GM23248 (cell line): ENCODE results near the gene HCRTR2. TPM values are rescaled to one million over a fixed set of nuclear protein-coding genes. Genes with fewer than 3 reads are reported as not detected.

Source experiments
- DNase-seq: peaks from one replicate; pipeline ENCODE4 v3.0.0-alpha.2; 2015
- H2AFZ ChIP-seq: fragments of 200-600 bp; sonication (generic); 2 replicates; pipeline ENCODE4 v1.6.1; 2016; ENCODE audit warnings: antibody characterized with exemption
- H3F3A ChIP-seq: fragments of 200-600 bp; sonication (generic); 2 replicates; pipeline ENCODE4 v1.6.1; 2016; ENCODE audit warnings: mild to moderate bottlenecking, antibody characterized with exemption, mixed run types; ENCODE audit not compliant: insufficient read depth
- H3K27ac ChIP-seq: fragments of 200-600 bp; sonication (generic); 2 replicates; pipeline ENCODE4 v1.5.1; 2016; ENCODE audit warnings: mild to moderate bottlenecking
- H3K27me3 ChIP-seq: fragments of 200-600 bp; sonication (generic); replicated peaks from 2 replicates; pipeline ENCODE4 v1.6.1; 2016; ENCODE audit warnings: mild to moderate bottlenecking; ENCODE audit not compliant: insufficient read depth
- H3K36me3 ChIP-seq: fragments of 200-600 bp; sonication (generic); 2 replicates; pipeline ENCODE4 v1.6.1; 2016; ENCODE audit warnings: low read depth, mild to moderate bottlenecking
- H3K4me1 ChIP-seq: fragments of 200-600 bp; sonication (generic); 2 replicates; pipeline ENCODE4 v1.6.1; 2016; ENCODE audit warnings: mild to moderate bottlenecking; ENCODE audit not compliant: insufficient read depth
- H3K4me2 ChIP-seq: fragments of 200-600 bp; sonication (generic); one replicate; pipeline ENCODE4 v1.6.1; 2016; ENCODE audit warnings: mild to moderate bottlenecking; ENCODE audit not compliant: unreplicated experiment
- H3K4me3 ChIP-seq: fragments of 200-600 bp; sonication (generic); 2 replicates; pipeline ENCODE4 v1.5.1; 2016; ENCODE audit warnings: mild to moderate bottlenecking
- H3K79me2 ChIP-seq: fragments of 200-600 bp; sonication (generic); 2 replicates; pipeline ENCODE4 v1.6.1; 2016; ENCODE audit warnings: mild to moderate bottlenecking; ENCODE audit not compliant: insufficient read depth
- H3K9ac ChIP-seq: fragments of 200-600 bp; sonication (generic); 2 replicates; pipeline ENCODE4 v1.6.1; 2016; ENCODE audit warnings: mild to moderate bottlenecking
- H3K9me2 ChIP-seq: fragments of 200-600 bp; sonication (generic); 2 replicates; pipeline ENCODE4 v1.6.1; 2016; ENCODE audit warnings: mixed run types, mild to moderate bottlenecking, moderate library complexity; ENCODE audit not compliant: insufficient read depth
- H3K9me3 ChIP-seq: fragments of 200-600 bp; sonication (generic); one replicate; pipeline ENCODE4 v1.6.1; 2017; ENCODE audit warnings: low read depth
- H4K20me1 ChIP-seq: fragments of 200-600 bp; sonication (generic); 2 replicates; pipeline ENCODE4 v1.6.0; 2016; ENCODE audit not compliant: insufficient read depth
- EZH2 ChIP-seq: fragments of 200-600 bp; sonication (generic); IDR thresholded peaks from 2 replicates; pipeline ENCODE4 v1.6.1; 2018; ENCODE audit warnings: antibody characterized with exemption, mild to moderate bottlenecking; ENCODE audit not compliant: insufficient read depth, poor library complexity, severe bottlenecking
- EZH2phosphoT487 ChIP-seq: fragments of 200-600 bp; sonication (generic); IDR thresholded peaks from 2 replicates; pipeline ENCODE4 v1.6.1; 2018; ENCODE audit warnings: antibody characterized with exemption, moderate library complexity, mild to moderate bottlenecking, low read depth; ENCODE audit not compliant: insufficient read depth
- WGBS, 2 experiments: methylation state at CpG; one replicate each; pipeline ENCODE4 v1.1.6; 2015 to 2017; ENCODE audit warnings: low lambda C conversion rate in 2 of 2, low coverage in 1 of 2; ENCODE audit errors: missing lambda C conversion rate in 2 of 2; 5-methylcytosine and 5-hydroxymethylcytosine counted together
- in situ Hi-C: fragments of 300-500 bp; cut with MboI; formaldehyde crosslinking; loops from 2 replicates; pipeline ENCODE4 v1.15.0; 2020
- polyA plus RNA-seq: library from polyadenylated mRNA; unstranded; fragments of >200 nt; fragmentation: Nextera tagmentation; extraction: Ambion mirVana; gene quantifications from 2 replicates; pipeline ENCODE4 v1.2.1, GENCODE V29; 2016
- total RNA-seq: library from RNA; depleted of rRNA; stranded (reverse); fragments of >200 nt; shearing (Covaris generic); gene quantifications from 2 replicates; pipeline ENCODE4 v1.2.3, GENCODE V29; 2014

The HCRTR2 gene
- total and polyA plus RNA-seq, 2 experiments from 2014 or later = not detected

GRCh38 chr6:55182016-55182650, 7.8 kb downstream of the HCRTR2 start:
- Histone ChIP-seq H3K9ac (no peak overlapping the region), H3F3A (no peaks in the 10 kb centered on the region), H4K20me1 (no peaks in the 10 kb centered on the region), H3K9me2 (no peaks in the 10 kb centered on the region), H3K36me3 (no peaks in the 10 kb centered on the region), H3K27ac (no peak overlapping the region), H3K4me1 (no peaks in the 10 kb centered on the region), H2AFZ (no peak overlapping the region), H3K9me3 (no peaks in the 10 kb centered on the region), H3K4me2 (no peak overlapping the region), H3K4me3 (no peak overlapping the region), H3K27me3 (no peaks in the 10 kb centered on the region), H3K79me2 (no peaks in the 10 kb centered on the region)
- DNase-seq = no peak
- 8 to 10% methylated on average over 7 of the region's 7 CpGs for WGBS, 2 experiments
- in situ Hi-C loops = no loop called here
- TF ChIP-seq EZH2phosphoT487 (no peak), EZH2 (no peak)

- no peaks in the 10 kb centered on the region for H3K4me1 ChIP-seq
- H2AFZ ChIP-seq = no peak overlapping the region
- TF ChIP-seq EZH2phosphoT487 (no peak), EZH2 (no peak)
- no peaks in the 10 kb centered on the region for H3K36me3 ChIP-seq
- no peak overlapping the region for H3K4me3 ChIP-seq
- H3K4me2 ChIP-seq = no peak overlapping the region
- H3K79me2 ChIP-seq = no peaks in the 10 kb centered on the region
- no peak overlapping the region for H3K27ac ChIP-seq
- no peak overlapping the region for H3K9ac ChIP-seq
- DNase-seq = no peak
- H4K20me1 ChIP-seq = no peaks in the 10 kb centered on the region
- in situ Hi-C loops = no loop called here
- 10 to 19% methylated on average over 4 of the region's 4 CpGs for WGBS, 2 experiments
- H3K27me3 ChIP-seq = no peaks in the 10 kb centered on the region
- no peaks in the 10 kb centered on the region for H3K9me3 ChIP-seq
- H3K9me2 ChIP-seq = no peaks in the 10 kb centered on the region
- H3F3A ChIP-seq = no peaks in the 10 kb centered on the region
These were observed 10.6 kb downstream of the HCRTR2 start for GRCh38 chr6:55184782-55185530.

GRCh38 chr6:55198715-55199114, 24.4 kb downstream of the HCRTR2 start:
- H3K27me3 ChIP-seq = no peaks in the 10 kb centered on the region
- no peaks in the 10 kb centered on the region for H3K79me2 ChIP-seq
- no peak for DNase-seq
- TF ChIP-seq EZH2phosphoT487 (no peak), EZH2 (no peak)
- no peak overlapping the region for H3K4me2 ChIP-seq
- H3K27ac ChIP-seq = no peak overlapping the region
- H3F3A ChIP-seq = no peaks in the 10 kb centered on the region
- in situ Hi-C loops = no loop called here
- H2AFZ ChIP-seq = no peak overlapping the region
- no peaks in the 10 kb centered on the region for H3K9me2 ChIP-seq
- H3K36me3 ChIP-seq = no peaks in the 10 kb centered on the region
- H4K20me1 ChIP-seq = no peaks in the 10 kb centered on the region
- H3K4me3 ChIP-seq = no peak overlapping the region
- H3K4me1 ChIP-seq = no peaks in the 10 kb centered on the region
- H3K9ac ChIP-seq = no peak overlapping the region
- no peaks in the 10 kb centered on the region for H3K9me3 ChIP-seq

GRCh38 chr6:55199239-55199638, 24.9 kb downstream of the HCRTR2 start:
- Histone ChIP-seq H3K4me1 (no peaks in the 10 kb centered on the region), H3K27ac (no peak overlapping the region), H3K4me2 (no peak overlapping the region), H3K4me3 (no peak overlapping the region), H3K9me3 (no peaks in the 10 kb centered on the region), H3K9ac (no peak overlapping the region), H4K20me1 (no peaks in the 10 kb centered on the region), H3K27me3 (no peaks in the 10 kb centered on the region), H3K79me2 (no peaks in the 10 kb centered on the region), H3F3A (no peaks in the 10 kb centered on the region), H2AFZ (no peak overlapping the region), H3K36me3 (no peaks in the 10 kb centered on the region), H3K9me2 (no peaks in the 10 kb centered on the region)
- in situ Hi-C loops = no loop called here
- DNase-seq = no peak
- TF ChIP-seq EZH2phosphoT487 = no peak
- TF ChIP-seq EZH2 = no peak
